HL-60 (cell line): ENCODE results near the gene NLGN1.

Experiments used
- DNase-seq, 2 experiments: peaks; one replicate each; pipeline ENCODE4 v3.0.0-alpha.2; 2010 to 2020; ENCODE audit warnings: low read depth in 1 of 2, low spot score in 1 of 2
- H3K27ac ChIP-seq: fragments of 250-450 bp; sonication (Bioruptor Pico); replicated peaks from 2 replicates; pipeline ENCODE4 v1.5.1; 2020; ENCODE audit warnings: mild to moderate bottlenecking, moderate library complexity
- H3K27me3 ChIP-seq: fragments of 250-450 bp; sonication (Bioruptor Pico); 2 replicates; pipeline ENCODE4 v1.5.1; 2021; ENCODE audit warnings: mild to moderate bottlenecking, moderate library complexity; ENCODE audit not compliant: insufficient read depth, poor library complexity, severe bottlenecking
- H3K4me3 ChIP-seq: replicated peaks from 2 replicates; pipeline ENCODE4 v1.5.1; 2011; ENCODE audit warnings: mild to moderate bottlenecking, control low read depth, low read length; ENCODE audit not compliant: insufficient read depth
- GABPA ChIP-seq: IDR thresholded peaks from 2 replicates; pipeline ENCODE4 v1.6.1; 2012; ENCODE audit warnings: low read depth
- POLR2AphosphoS5 ChIP-seq: IDR thresholded peaks from 2 replicates; pipeline ENCODE4 v1.6.1; 2012; ENCODE audit warnings: low read depth
- SPI1 ChIP-seq: IDR thresholded peaks from 2 replicates; pipeline ENCODE4 v1.6.1; 2012; ENCODE audit warnings: low read depth, mild to moderate bottlenecking, borderline replicate concordance
- TF ChIP-seq, protein P1 (sequence below): IDR thresholded peaks from 2 replicates; pipeline ENCODE4 v1.6.1; 2012; ENCODE audit warnings: low read depth; ENCODE audit not compliant: insufficient replicate concordance
- TF ChIP-seq, protein P2 (sequence below): IDR thresholded peaks from one replicate; pipeline ENCODE4 v1.5.1; 2011; ENCODE audit warnings: low read length, control low read depth, inconsistent platforms; ENCODE audit not compliant: insufficient read depth

Gene NLGN1

DNA sequence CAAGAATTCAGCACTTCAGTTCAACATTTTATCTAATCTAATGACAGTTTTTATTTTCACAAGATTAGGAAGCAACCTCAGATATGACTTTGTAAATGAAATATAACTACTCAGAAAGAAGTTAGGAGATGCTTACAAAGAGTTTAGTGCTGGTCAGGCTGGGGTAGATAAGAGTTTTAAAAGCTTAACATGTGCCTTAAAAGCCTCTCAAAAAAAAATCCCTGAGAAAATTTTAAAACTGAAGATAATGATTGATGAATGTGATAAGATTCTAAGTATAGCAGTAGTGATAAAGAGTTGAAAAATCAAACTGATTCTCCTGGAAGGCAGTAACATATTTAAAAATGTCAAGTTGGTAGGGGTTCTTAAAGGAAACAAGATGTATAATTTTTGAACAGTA is 478.2 kb downstream of the NLGN1 start:
- no peak overlapping the region for H3K27ac ChIP-seq
- H3K27me3 ChIP-seq, result no peaks in the 10 kb centered on the region
- H3K4me3 ChIP-seq, result no peak overlapping the region
- no peak for DNase-seq
- TF ChIP-seq, protein P1, sequence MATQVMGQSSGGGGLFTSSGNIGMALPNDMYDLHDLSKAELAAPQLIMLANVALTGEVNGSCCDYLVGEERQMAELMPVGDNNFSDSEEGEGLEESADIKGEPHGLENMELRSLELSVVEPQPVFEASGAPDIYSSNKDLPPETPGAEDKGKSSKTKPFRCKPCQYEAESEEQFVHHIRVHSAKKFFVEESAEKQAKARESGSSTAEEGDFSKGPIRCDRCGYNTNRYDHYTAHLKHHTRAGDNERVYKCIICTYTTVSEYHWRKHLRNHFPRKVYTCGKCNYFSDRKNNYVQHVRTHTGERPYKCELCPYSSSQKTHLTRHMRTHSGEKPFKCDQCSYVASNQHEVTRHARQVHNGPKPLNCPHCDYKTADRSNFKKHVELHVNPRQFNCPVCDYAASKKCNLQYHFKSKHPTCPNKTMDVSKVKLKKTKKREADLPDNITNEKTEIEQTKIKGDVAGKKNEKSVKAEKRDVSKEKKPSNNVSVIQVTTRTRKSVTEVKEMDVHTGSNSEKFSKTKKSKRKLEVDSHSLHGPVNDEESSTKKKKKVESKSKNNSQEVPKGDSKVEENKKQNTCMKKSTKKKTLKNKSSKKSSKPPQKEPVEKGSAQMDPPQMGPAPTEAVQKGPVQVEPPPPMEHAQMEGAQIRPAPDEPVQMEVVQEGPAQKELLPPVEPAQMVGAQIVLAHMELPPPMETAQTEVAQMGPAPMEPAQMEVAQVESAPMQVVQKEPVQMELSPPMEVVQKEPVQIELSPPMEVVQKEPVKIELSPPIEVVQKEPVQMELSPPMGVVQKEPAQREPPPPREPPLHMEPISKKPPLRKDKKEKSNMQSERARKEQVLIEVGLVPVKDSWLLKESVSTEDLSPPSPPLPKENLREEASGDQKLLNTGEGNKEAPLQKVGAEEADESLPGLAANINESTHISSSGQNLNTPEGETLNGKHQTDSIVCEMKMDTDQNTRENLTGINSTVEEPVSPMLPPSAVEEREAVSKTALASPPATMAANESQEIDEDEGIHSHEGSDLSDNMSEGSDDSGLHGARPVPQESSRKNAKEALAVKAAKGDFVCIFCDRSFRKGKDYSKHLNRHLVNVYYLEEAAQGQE, result no peak
- TF ChIP-seq, protein P2, sequence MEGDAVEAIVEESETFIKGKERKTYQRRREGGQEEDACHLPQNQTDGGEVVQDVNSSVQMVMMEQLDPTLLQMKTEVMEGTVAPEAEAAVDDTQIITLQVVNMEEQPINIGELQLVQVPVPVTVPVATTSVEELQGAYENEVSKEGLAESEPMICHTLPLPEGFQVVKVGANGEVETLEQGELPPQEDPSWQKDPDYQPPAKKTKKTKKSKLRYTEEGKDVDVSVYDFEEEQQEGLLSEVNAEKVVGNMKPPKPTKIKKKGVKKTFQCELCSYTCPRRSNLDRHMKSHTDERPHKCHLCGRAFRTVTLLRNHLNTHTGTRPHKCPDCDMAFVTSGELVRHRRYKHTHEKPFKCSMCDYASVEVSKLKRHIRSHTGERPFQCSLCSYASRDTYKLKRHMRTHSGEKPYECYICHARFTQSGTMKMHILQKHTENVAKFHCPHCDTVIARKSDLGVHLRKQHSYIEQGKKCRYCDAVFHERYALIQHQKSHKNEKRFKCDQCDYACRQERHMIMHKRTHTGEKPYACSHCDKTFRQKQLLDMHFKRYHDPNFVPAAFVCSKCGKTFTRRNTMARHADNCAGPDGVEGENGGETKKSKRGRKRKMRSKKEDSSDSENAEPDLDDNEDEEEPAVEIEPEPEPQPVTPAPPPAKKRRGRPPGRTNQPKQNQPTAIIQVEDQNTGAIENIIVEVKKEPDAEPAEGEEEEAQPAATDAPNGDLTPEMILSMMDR, result no peak

DNA sequence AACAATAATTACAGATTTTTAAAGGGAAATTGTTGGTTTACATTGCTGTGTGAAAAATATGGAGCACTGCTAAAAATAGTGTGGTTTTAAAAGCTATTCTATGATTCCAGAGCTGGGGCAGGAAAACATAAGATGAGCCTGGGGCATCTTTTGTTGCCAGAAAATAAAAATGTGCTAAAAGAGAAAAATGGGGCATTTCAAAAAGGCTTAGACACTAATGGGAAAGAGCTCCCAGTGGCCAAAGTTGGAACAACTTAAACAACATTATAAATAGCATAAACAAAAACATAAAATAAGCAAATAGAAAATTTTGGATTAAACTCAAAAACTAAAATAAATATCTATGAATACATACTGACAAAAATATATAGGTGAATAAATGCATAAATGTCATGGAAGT is 478.9 kb downstream of the NLGN1 start:
- H3K4me3 ChIP-seq, result no peak overlapping the region
- TF ChIP-seq, protein P1, result no peak
- TF ChIP-seq SPI1 (no peak), GABPA (no peak), POLR2AphosphoS5 (no peak)
- TF ChIP-seq, protein P2, result no peak
- no peak for DNase-seq
- no peak overlapping the region for H3K27ac ChIP-seq
- H3K27me3 ChIP-seq, result no peaks in the 10 kb centered on the region

DNA sequence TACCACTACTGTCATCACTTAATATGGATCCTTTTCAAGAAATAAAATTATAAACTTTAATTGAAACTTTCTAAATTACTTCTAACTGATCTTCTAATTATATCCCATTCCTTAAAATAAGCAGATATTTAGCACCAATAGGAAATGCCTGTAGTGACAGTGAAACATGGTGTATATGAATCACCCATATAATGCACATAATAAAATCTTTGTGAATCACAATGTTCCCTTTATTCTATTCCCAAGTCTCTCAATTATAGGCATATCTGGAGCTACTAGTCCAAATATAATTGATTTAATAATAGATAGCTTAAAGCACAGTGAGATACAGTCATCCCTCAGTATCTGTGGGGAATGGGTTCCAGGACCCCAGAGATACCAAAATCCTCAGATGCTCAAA is 490.3 kb downstream of the NLGN1 start:
- TF ChIP-seq GABPA (no peak), SPI1 (no peak), POLR2AphosphoS5 (no peak)
- TF ChIP-seq, protein P2, result no peak
- TF ChIP-seq, protein P1, result no peak
- no peak overlapping the region for H3K27ac ChIP-seq
- no peak overlapping the region for H3K4me3 ChIP-seq
- DNase-seq, result no peak
- no peaks in the 10 kb centered on the region for H3K27me3 ChIP-seq
